NCI-H146 treated with DMSO at 0.1 percent for 48 hours (cell line): Measurements from ENCODE around the gene SLC27A1.
A peak's percentile ranks its signal among the peaks of the same experiment; 100 is the strongest.
"Not testable (repeated sequence)": the region's sequence is repeated elsewhere in the genome, so short reads cannot be mapped to it uniquely, and the experiment has no call there.

Source experiments
- DNase-seq: peaks from one replicate; lab custom pipeline; 2025; ENCODE audit not compliant: unreplicated experiment; lab: John Stamatoyannopoulos, UW

The SLC27A1 gene

DNA sequence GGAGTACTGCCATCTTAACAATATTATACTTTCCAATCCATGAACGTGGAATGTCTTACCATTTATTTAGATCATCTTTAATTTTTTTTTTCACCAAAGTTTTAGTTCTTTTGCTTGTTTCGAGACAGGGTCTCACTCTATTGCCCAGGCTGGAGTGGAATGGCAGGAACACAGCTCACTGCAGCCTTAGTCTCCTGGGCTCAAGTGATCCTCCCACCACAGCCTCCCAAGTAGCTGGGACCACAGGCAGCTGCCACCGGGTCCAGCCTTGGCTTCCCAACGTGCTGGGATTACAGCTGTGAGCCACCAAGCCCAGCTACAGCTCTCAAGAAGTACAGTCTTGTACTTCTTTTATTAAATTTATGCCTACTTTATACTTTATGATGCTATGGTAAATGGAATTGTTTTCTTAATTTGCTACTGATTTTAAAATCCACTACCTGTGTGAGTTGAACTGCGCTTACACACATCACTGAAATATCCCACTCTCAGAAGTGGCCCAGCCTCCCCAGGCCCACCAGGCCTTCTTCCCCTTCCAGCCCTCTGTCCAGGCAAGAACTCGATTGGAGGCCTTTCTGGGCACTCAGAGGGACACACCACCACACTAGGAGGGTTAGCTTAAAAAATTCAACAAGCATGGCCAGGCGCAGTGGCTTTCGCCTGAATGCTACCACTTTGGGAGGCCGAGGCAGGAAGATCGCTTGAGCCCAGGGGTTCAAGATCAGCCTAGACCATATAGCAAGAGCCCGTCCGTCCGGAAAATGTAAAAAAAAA is 40.1 kb downstream of the SLC27A1 start:
- no peak for DNase-seq

DNA sequence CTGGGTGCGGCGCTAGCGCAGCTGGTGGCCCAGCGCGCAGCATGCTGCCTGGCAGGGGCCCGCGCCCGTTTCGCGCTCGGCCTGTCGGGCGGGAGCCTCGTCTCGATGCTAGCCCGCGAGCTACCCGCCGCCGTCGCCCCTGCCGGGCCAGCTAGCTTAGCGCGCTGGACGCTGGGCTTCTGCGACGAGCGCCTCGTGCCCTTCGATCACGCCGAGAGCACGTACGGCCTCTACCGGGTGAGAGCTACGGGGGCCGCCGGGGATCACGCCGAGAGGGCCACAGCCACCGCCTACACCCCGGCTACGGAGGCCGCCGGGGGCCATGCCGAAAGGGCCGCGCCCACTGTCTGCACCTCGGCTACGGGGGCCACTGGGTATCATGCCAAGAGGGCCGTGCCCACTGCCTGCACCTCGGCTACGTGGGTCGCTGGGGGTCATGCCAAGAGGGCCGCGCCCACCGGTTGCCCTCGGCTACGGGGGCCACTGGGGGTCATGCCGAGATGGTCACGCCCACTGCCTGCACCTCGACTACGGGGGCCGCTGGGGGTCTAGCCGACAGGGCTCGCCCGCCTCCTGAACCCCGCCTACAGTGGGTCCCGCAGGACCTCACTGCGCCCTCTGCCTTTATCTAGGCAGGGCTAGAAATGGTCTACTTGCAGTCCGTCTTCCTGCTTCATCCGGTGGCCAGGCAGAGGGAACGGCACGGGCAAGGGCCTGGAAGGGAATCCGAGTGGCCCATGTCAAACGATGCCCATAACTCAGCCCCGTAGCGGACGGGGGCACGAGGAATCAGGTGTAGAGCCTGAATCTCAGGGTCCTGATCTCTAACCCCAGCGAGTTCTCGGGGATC is 41.6 kb downstream of the SLC27A1 start:
- peak; percentile 83 for DNase-seq

DNA sequence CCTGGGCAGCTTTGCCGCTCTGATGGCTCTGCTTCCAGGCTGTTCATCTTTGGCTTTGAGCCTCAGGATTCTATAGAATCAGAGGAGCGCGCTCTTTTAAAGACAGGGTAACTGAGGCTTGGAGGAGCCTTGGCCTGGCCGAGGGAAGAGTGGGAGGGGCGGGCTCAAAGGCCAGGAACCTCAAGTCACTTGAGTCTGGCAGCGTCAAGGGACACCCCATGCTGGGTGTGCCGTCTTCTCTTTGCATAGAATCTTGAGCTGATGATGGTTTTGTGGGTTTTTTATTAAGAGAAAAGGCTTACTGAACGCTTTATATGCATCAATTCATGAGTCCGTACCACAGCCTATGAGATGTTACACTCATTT is 42.2 kb downstream of the SLC27A1 start:
- no peak for DNase-seq

DNA sequence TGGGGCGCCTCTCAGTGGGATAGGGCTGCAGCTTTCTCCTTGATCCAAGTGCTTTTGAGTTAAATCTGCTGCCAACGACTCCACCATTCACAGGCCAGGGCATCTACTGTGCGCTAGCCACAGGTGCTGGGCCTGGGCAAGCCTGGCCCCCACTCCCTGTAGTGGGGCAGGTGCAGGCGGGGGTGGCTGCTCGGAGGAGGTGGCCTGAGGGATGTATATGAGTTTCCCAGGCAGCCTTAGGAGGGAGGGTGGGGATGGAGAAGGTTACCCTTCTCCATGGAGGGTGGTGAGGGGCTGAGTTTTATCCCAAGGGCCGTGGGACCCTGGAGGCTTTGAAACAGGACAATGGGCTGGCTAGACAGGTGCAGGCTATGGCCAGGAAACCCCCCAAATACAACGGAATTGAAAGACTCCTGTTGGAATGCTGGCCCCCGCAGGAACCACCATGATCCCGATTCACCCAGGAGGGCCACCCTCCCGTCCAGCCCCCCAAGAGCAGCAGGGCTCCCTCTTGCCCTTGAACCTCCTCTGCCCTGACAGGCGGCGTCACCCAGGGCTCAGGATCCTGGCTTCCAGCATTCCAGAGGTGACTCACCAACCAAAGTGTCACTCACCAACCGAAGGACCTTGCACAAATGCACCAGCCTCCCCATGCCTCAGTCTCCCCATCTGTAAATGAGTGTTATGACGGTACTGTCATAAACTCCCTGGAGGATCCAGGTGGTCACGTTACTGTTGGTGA is 45.3 kb downstream of the SLC27A1 start:
- no peak for DNase-seq

DNA sequence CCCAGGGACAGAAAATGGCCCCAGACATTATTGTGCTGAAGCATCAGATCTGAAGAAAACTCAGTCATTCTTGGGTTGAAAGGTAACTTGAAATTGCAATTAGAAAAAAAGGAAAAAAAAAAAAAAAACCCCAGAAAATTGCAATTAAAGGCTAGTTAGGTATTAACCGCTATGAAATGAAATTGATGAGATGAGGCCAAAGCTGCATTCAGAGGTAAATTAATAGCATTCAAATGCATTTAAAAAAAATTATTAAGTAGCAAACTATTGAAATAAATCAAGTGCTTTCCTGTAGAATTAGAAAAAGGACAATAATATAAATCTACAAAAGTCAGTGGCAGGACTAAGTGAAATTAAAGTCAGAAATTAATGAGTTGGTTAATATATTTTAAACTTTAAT is 47.6 kb downstream of the SLC27A1 start:
- no peak for DNase-seq

DNA sequence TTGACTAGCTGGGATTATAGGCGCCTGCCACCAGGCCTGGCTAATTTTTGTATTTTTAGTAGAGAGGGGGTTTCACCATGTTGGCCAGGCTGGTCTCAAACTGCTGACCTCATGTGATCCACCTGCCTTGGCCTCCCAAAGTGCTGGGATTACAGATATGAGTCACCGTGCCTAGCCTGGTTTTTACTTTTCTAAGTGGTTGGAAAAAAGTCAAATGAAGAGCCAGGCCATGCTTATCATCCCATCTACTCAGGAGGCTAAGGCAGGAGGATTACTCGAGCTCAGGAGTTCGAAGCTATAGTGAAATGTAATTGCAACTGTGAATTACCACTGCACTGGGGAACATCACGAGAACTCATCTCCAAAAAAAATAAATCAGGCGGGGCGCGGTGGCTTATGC is 48.3 kb downstream of the SLC27A1 start:
- DNase-seq = not testable (repeated sequence)

DNA sequence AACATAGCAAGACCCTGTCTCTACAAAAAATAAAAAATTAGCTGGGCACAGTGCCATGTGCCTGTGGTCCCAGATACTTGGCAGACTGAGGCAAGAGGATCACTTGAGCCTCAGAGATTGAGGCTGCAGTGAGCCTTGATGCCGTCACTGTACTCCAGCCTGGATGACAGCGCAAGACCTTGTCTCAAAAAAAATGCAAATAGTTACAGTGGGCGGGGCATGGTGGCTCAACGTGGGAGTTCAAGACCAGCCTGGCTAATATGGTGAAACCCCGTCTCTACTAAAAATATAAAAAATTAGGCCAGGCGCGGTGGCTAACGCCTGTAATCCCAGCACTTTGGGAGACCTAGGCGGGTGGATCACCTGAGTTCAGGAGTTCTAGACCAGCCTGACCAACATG is 49.6 kb downstream of the SLC27A1 start:
- no peak for DNase-seq

DNA sequence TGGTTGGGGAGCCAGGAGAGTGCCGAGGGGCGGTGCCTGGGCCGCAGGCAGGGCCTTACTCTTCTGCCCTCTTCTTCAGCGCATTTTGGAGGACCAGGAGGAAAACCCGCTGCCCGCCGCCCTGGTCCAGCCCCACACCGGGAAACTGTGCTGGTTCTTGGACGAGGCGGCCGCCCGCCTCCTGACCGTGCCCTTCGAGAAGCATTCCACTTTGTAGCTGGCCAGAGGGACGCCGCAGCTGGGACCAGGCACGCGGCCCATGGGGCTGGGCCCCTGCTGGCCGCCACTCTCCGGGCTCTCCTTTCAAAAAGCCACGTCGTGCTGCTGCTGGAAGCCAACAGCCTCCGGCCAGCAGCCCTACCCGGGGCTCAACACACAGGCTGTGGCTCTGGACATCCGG is 50.5 kb downstream of the SLC27A1 start:
- DNase-seq = no peak

DNA sequence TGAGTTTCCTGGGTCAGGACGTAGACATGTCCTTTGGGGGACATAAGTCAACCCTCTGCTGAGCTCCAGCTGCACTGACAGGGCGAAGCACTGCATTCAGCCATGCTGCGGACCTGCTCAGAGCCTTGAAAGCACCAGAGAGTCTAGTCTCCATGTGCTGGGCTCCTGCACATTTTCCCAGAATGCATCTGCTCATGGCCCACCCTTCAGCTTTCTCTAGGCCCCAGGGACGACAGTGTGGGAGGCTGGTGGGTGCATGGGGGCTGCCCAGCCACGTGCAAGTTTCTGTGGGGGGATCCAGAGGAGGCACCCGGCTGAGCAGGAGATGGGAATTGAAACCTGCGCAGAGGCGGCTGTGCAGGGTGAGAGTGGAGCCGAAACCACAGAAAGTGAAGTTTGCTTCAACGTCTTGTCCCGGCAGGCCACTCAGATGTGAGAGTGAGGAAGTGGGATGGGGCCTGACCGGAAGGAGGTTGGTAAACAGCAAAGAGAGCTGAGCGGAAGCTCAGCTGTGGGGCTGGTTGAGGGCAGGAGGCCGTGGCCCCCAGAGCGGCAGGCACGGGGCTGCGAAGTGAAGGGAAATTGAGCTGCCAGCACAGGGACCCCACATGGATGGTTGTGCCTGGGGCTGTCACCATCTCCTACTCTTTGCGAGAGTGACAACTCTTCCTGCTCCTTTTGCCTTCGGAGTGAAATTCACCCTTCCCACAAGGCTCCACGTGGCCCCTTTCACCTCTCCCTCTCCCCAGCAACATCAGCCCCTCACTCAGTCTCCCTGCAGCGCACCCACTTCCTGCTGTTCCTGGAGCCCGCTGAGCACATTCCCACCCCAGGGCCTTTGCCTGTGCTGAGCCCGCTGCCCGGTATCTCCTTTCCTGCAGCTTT is 52.9 kb downstream of the SLC27A1 start:
- no peak for DNase-seq

DNA sequence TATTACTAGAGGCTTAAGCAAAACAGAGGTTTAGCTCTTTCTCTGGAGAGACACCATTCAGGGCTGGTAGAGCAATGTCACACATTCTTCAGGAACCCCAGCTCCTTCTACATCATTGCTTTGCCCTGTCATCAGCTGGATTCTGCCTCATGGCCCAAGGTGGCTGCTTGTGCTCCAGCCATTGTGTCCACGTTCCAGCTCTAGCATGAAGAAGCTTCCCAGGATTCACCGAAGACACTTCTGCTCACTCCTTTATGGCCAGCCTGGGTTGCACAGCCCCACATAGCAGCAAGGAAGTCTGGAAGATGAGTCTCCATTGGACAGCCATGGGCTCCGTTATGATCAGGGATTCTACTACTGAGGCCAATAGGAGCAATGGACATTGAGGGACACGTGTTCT is 54.3 kb downstream of the SLC27A1 start:
- DNase-seq = no peak

DNA sequence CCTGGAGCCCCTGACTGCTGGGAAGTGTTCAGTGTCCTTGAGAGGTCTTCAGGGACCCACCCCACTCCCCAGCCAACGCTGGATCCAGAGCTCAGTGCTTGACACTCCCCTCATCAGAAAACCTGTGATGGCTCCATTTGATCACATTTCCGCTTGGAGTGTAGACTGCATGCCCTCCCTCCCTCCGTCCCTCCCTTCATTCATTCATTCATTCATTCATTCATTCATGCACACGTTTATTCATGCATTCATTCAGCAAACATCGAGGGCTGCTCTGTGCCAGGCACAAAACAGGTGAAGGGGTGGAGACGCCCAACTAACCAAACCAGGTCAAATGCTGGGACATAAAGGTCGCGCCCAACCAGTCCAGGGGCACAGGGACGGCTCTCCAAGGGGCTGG is 54.8 kb downstream of the SLC27A1 start:
- no peak for DNase-seq

DNA sequence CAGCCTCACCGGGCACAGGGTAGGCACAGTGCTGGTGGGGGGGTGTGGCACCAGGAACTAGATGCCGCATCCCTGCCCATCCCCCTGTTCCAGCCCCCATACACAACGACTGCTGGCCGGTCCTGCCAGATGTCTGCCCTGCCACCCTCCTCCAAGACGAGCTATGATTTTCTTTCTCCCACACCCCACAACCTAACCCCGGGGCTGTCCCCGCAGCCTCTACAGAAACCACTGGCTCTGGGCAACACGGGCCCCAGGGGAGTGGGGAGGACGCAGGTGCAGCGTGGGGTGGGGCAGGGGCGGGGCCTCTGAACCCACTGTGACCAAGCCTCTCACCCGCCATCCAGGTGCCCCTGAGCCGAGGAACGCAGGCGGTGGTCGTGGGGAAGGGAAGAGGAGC is 56.6 kb downstream of the SLC27A1 start:
- DNase-seq = no peak

DNA sequence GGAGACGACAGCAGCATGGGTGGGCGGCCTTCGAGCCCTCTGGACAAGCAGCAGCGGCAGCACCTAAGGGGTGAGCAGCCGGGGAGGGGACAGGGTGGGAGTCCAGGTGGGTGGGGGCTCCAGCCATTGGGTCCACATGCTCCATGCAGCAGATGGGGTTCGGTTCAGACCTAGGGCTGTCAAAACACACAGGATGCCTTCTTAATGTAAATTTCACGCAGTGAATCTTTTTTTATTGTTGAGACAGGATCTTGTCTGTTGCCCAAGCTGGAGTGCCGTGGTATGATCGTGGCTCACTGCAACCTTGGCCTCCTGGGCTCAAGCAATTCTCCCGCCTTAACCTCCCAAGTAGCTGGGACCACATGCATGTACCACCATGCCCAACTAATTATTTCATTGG is 57.0 kb downstream of the SLC27A1 start:
- no peak for DNase-seq

DNA sequence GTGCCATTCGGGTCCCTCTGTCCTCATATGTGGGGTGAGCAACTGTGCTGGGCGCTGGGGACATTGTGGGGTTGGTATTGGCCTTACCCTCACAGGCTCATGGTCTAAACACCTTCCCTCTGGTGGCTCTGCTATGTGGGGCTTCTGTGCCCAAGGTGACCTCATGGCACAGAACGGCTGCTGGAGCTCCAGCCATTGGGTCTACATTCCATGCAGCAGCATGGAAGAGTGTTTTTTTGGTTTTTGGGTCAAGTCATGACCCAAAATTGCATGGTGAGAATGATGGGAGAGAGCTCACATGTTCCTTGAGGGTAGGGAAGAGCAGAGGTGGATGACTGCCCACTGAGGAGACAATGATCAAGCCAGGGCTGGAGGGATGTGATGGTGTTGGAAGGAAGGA is 58.3 kb downstream of the SLC27A1 start:
- no peak for DNase-seq

DNA sequence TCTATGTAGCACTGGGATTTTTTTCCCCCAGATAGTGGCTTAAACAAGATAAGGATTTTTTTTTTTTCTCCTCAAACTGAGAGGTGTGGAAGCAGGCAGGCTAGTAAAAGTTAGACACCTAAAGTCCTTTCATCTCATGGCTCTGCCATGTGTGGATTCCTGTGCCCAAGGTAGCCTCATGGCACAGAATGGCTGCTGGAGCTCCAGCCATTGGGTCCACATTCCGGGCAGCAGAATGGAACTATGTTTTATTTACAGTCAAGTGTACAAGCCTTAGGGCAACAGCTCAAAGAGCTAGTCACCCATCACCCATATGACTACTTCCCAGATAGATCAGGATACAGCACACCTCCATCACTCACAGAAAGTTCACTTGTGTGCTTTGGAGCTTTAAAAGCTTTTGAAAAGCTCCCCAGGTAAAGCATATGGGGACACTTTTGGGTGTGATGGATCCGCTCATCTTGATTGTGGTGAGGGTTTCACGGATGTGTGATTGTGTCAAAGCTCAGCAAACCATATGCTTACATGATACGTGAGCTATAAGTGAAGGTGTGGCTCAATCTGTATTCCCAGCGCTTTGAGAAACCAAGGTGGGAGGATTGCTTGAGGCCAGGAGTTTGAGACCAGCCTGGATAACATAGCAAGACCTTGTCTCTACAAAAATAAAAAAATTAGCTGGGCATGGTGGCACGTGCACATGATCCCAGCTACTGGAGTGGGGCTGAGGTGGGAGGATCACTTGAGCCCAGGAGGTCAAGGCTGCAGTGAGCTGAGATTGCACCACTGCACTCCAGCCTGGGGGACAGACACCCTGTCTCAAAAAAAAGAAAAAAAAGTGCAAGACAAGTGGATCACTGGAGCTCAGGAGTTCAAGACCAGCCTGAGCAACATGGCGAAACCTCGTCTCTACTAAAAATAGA is 59.2 kb downstream of the SLC27A1 start:
- no peak for DNase-seq

DNA sequence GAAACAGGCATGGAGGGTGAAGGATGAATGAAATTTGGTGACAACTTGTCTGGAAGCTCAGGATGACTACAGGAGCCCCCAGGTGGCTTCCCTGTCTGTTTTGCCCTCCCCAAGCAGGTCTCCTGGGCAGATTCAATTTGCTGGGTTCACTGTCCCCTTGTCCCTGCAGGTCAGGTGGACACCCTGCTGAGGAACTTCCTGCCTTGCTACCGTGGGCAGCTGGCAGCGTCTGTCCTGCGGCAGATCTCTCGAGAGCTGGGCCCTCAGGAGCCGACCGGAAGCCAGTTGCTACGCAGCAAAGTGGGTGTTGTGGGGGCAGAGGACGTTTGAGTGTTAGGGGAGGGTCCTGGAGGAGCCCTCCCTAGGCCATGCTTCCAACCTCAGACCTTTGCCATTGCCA is 60.3 kb downstream of the SLC27A1 start:
- DNase-seq = peak; percentile 84

DNA sequence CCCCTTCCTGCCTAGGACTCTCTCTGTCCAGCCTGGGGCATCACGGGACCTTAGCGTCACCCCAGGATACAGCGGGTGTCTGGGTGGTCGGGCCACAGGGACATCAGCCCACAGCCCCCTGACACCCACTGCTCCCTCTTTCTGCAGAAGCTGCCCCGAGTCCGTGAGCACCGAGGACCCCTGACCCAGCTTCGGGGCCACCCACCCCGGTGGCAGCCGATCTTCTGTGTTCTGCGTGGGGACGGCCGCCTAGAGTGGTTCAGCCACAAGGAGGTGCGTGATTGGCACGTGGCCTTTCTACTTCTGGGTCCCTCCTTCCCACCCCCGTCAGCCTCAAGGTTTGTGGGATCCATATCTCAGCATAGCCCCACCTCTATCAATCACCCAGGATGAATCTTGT is 61.8 kb downstream of the SLC27A1 start:
- no peak for DNase-seq

DNA sequence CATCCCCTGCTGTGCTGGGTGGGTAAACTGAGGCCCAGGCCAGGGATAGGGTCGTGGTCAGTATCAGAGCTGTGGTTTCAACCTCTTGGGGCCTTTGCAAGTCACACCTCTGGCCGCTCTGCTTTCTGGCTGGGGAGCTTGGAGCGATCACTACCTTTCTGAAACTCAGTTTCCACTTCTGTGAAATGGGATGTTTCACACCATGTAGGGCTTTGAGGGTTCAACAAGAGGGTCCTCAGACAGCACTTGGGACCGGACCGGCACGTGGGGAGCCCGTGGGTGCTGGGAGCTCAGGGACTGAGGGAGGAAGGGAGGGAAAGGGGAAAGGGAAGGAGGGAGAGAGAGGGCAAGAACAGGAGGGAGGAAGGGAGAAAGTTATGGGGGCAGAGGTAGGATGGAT is 62.2 kb downstream of the SLC27A1 start:
- DNase-seq = no peak

DNA sequence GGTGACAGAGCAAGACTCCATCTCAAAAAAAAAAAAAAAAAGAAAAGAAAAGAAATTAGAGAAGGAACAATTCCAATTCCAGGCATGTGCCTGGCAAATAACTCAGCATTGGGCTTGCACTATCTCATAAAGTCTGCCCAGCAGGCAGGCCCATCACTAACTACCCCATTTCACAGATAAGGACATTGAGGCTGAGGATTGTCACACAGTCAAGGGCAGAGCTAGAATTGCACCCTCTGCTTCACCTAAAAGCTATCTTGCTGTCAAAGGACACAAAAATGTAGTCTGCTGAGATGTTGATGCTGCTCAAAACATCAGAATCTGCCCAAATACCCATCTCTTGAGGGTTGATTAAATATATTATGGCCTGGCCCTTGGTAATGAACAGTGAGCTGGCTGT is 64.4 kb downstream of the SLC27A1 start:
- DNase-seq = no peak

DNA sequence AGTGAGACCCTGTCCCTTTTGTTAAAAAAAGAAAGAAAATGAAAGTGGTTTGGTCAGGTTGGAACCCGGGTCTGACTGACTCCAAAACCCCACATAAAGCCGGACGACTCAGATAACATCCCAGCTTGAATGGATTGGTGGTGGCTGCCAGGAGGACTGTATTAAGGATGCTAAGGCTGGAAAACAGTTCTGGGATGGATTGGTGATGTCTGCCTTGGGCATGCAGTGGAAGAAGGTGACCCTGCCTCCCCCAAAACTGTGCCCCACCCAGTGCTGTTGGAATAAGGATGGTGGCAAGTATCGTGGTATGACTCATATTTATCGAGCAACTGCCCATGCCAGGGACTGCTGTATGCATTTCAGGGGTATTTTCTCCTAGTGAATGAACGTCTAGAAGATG is 66.6 kb downstream of the SLC27A1 start:
- DNase-seq = no peak
